Common myeloid progenitor, CD34-positive (primary cell): ENCODE data around the gene SPECC1.
"Not testable (repeated sequence)": the region's sequence is repeated elsewhere in the genome, so short reads cannot be mapped to it uniquely, and the experiment has no call there.

Experiments
- CTCF ChIA-PET: fragments of 350-600 bp; sonication (Branson Sonifier 250); formaldehyde crosslinking; loops from one replicate; lab custom pipeline; 2021; ENCODE audit warnings: antibody characterized with exemption; lab: Charles Lee
- POLR2A ChIA-PET: fragments of 350-600 bp; sonication (Branson Sonifier 250); formaldehyde crosslinking; loops from one replicate; lab custom pipeline; 2021; ENCODE audit warnings: antibody characterized with exemption; lab: Charles Lee
- DNase-seq, 3 donors: peaks; one replicate each; pipeline versions ENCODE4 v3.0.0 to v3.0.0-alpha.2; 2013
- H3K27ac ChIP-seq, 2 experiments: 1 replicate in 1 of 2; 2 replicates in 1 of 2; pipeline ENCODE4 v1.7.0; 2013; ENCODE audit warnings: inconsistent platforms in 2 of 2, low read length in 2 of 2, mild to moderate bottlenecking in 2 of 2, low read depth in 1 of 2, moderate library complexity in 1 of 2; ENCODE audit not compliant: severe bottlenecking in 2 of 2, insufficient read depth in 1 of 2, poor library complexity in 1 of 2
- H3K27me3 ChIP-seq, 5 experiments: replicated peaks in 2 of 5; 1 replicate in 3 of 5; 2 replicates in 2 of 5; pipeline versions ENCODE4 v1.6.1 to v1.7.0; 2013; ENCODE audit warnings: low read length in 4 of 5, mild to moderate bottlenecking in 2 of 5, moderate library complexity in 2 of 5, inconsistent platforms in 1 of 5; ENCODE audit not compliant: insufficient read depth in 5 of 5, control insufficient read depth in 4 of 5
- H3K36me3 ChIP-seq, 4 experiments: 1 replicate in 2 of 4; 2 replicates in 2 of 4; pipeline versions ENCODE4 v1.6.1 to v1.7.0; 2013; ENCODE audit warnings: low read length in 3 of 4, control low read depth in 1 of 4, mild to moderate bottlenecking in 1 of 4; ENCODE audit not compliant: control insufficient read depth in 4 of 4, insufficient read depth in 4 of 4
- H3K4me1 ChIP-seq, 4 experiments: 1 replicate in 3 of 4; 2 replicates in 1 of 4; pipeline versions ENCODE4 v1.6.1 to v1.7.1; 2013; ENCODE audit warnings: low read length in 3 of 4, mild to moderate bottlenecking in 3 of 4, control low read depth in 1 of 4, inconsistent platforms in 1 of 4, moderate library complexity in 1 of 4; ENCODE audit not compliant: control insufficient read depth in 4 of 4, insufficient read depth in 4 of 4; ENCODE audit errors: control extremely low read depth in 1 of 4
- H3K4me3 ChIP-seq, 7 experiments: 1 replicate in 4 of 7; 2 replicates in 3 of 7; pipeline versions ENCODE4 v1.5.1 to v1.7.0; 2013; ENCODE audit warnings: mild to moderate bottlenecking in 7 of 7, low read length in 6 of 7, moderate library complexity in 6 of 7, inconsistent platforms in 2 of 7, low read depth in 2 of 7, control low read depth in 1 of 7; ENCODE audit not compliant: insufficient read depth in 4 of 7, control insufficient read depth in 1 of 7; ENCODE audit errors: extremely low read depth in 1 of 7
- H3K9me3 ChIP-seq, 5 experiments: 1 replicate in 4 of 5; 2 replicates in 1 of 5; pipeline versions ENCODE4 v1.6.1 to v1.7.1; 2013; ENCODE audit warnings: low read length in 4 of 5, mild to moderate bottlenecking in 2 of 5, inconsistent platforms in 1 of 5, low read depth in 1 of 5, moderate library complexity in 1 of 5; ENCODE audit not compliant: control insufficient read depth in 4 of 5, insufficient read depth in 2 of 5; ENCODE audit errors: control extremely low read depth in 1 of 5
- WGBS: methylation state at CpG from one replicate; pipeline ENCODE4 v1.1.5; 2013; ENCODE audit not compliant: insufficient coverage; 5-methylcytosine and 5-hydroxymethylcytosine counted together

The SPECC1 gene

DNA sequence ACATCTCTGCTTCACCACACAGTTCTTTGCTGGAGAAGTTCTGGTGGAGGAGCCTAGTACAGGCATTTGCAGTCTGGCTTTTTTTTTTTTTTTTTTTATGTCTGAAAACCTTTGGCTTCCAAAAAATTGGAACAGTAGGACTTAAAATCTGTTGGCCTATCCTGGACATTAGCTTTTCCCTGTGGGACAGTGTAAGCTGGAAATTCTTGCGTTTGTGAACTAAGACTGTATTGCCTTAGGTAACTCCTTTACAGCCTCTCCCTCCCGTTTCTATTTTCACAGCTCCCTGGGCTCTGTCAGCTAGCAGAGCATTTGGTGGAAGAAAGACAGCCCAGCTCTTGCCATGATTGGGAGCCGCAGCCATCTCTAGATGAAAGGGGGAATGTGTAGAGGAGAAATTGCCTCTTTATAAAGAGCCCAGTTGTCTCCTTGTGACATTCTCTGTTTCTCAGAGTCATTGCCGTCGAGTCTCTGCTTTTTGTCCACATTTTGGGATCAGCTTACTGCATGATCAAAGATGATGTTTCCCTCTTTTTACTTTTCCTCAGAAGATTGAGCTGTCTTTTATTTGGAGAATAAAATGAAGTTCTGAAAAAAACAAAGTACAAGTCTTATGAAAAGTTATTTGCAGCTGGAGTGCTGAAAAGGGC, 227.5 kb downstream of the SPECC1 start:
- WGBS = 100% methylated on average over 2 of the region's 5 CpGs
- ChIA-PET POLR2A (interaction anchor here (0.7 kb wide), 1 partner anchor 10 kb away, joined by 6 read pairs; no protein-coding TSS in a partner anchor), CTCF (interaction anchor here (1.6 to 2.9 kb wide), 2 partner anchors 9 to 115 kb away, joined by 5 to 15 read pairs; no protein-coding TSS in a partner anchor)
- H3K4me1 ChIP-seq = no peaks in the 10 kb centered on the region
- peaks cover 2 to 39% (median 22%) of the 10 kb centered on the region in 4 experiments for H3K36me3 ChIP-seq
- H3K9me3 ChIP-seq = no peaks in the 10 kb centered on the region
- H3K27me3 ChIP-seq = no peaks in the 10 kb centered on the region
- H3K27ac ChIP-seq = no peak overlapping the region
- no peak overlapping the region for H3K4me3 ChIP-seq
- no peak for DNase-seq

DNA sequence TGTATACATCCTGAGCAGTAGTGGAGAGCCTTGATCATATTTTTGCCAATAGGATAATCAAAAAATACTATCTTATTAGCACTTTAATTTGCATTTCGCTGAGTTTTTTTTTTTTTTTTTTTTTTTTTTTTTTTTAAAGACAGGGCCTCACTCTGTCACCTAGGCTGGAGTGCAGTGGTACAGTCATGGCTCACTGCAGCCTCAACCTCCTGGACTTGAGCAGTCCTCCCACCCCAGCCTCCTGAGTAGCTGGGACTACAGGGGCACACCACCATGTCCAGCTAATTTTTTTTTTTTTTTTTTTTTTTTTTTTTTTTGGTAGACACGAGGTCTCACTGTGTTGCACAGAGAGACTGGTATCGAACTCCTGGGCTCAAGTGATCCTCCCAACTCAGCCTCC, 230.6 kb downstream of the SPECC1 start:
- WGBS = 100% methylated on average over 1 of the region's 3 CpGs
- H3K4me1 ChIP-seq, H3K4me3 ChIP-seq, DNase-seq, POLR2A ChIA-PET, H3K27ac ChIP-seq, H3K27me3 ChIP-seq, CTCF ChIA-PET, H3K9me3 ChIP-seq: not testable (repeated sequence)
- H3K36me3 ChIP-seq = peaks cover 2 to 16% (median 3%) of the 10 kb centered on the region in 4 experiments

DNA sequence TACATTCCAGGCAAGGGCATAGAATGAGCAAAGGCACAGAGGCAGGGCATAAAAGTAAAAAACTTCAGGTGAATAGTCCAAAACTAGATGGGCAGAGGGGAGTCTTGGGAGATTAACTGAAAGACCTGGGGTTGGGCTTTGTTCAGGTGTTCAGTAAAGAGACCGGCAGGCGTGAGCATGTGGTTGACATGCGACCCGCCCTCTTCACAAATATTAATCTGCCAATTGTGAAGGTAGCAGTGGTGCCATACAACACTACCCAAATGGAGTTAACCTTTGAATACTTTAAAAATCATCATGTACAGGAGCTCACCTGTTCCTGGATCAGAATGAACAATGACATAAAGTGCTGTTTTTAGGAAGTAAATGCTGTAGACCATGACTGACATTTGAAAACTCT, 232.7 kb downstream of the SPECC1 start:
- DNase-seq = no peak
- no peaks in the 10 kb centered on the region for H3K9me3 ChIP-seq
- POLR2A ChIA-PET = no interaction called here
- no peak overlapping the region for H3K27ac ChIP-seq
- H3K4me1 ChIP-seq = no peaks in the 10 kb centered on the region
- no peak overlapping the region for H3K4me3 ChIP-seq
- WGBS = 90% methylated on average over 2 of the region's 4 CpGs
- H3K27me3 ChIP-seq = no peaks in the 10 kb centered on the region
- CTCF ChIA-PET = no interaction called here
- peaks cover 0 to 17% (median 0%) of the 10 kb centered on the region in 4 experiments for H3K36me3 ChIP-seq

DNA sequence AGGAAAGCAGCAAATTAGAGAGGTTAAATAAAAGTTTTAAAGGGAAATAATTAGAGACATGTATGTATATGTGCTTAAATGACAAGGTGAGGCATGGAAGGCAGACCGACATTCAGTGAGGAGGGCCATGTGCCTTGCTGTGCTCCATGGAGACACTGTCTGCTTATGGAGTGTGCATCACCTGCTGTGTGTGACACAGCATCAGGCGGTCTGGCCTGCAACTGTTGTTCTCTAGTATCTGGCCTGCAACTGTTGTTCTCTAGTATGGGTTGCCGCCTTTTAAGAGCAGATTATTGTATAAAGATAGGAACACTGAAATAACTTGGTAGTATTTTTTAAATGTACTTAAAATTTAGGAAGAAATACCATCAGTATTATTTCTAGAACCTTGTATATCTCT, 233.1 kb downstream of the SPECC1 start:
- Histone ChIP-seq H3K27ac (no peak overlapping the region), H3K27me3 (no peaks in the 10 kb centered on the region), H3K4me1 (no peaks in the 10 kb centered on the region), H3K36me3 (peaks cover 0 to 20% (median 1%) of the 10 kb centered on the region in 4 experiments), H3K4me3 (no peak overlapping the region), H3K9me3 (no peaks in the 10 kb centered on the region)
- DNase-seq = no peak
- ChIA-PET POLR2A (no interaction called here), CTCF (no interaction called here)
- 100% methylated on average over 2 of the region's 3 CpGs for WGBS

DNA sequence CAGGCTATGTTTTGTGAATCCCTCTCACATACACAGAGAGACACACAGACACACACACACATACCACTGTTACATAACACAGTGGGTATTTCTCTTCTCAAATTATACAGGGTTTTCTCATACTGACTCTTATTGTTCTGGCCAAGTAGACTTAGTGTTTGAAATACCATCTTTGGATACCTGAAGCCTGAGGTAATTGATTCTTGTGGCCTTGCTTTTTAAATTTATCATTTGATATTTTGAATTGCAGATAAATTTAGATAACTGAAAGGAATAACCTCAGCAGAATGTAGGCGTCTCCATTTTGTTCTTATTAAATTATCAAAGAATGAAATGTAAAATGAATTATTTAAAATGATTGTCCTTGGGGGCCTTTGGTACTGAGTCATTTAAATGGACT, 234.4 kb downstream of the SPECC1 start:
- WGBS = no CpG with 5 or more reads among the region's 1 CpG
- no peak overlapping the region for H3K4me3 ChIP-seq
- no peaks in the 10 kb centered on the region for H3K4me1 ChIP-seq
- H3K27me3 ChIP-seq = no peaks in the 10 kb centered on the region
- DNase-seq = no peak
- POLR2A ChIA-PET = no interaction called here
- H3K36me3 ChIP-seq = peaks cover 3 to 22% (median 10%) of the 10 kb centered on the region in 4 experiments
- H3K9me3 ChIP-seq = peaks cover 0 to 5% (median 0%) of the 10 kb centered on the region in 5 experiments
- CTCF ChIA-PET = no interaction called here
- H3K27ac ChIP-seq = no peak overlapping the region

DNA sequence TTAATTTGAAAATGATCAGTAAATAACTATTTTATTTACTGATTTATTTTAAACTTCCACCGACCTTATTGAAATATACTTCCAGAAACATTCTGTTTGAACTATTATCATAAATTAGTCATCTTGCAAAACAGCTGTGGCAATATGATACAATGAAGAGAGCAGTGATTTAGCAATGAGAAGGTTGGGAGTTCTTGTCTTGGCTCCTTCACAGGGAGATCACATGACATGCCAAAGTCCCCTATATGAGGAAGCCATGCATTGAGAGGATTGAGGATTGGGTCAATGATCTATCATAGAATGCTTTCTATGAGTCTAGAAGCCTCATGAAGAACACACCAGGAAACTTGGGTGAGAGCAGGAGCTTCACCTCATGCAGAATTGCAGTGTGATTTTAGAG, 235.5 kb downstream of the SPECC1 start:
- Histone ChIP-seq H3K9me3 (peaks cover 0 to 15% (median 2%) of the 10 kb centered on the region in 5 experiments), H3K27ac (no peak overlapping the region), H3K4me1 (no peaks in the 10 kb centered on the region), H3K4me3 (no peak overlapping the region), H3K36me3 (peaks cover 3 to 32% (median 11%) of the 10 kb centered on the region in 4 experiments), H3K27me3 (no peaks in the 10 kb centered on the region)
- CTCF ChIA-PET = interaction anchor here (1.6 kb wide), 1 partner anchor 18 kb away, joined by 4 read pairs; no protein-coding TSS in a partner anchor
- no peak for DNase-seq
- no CpG with 5 or more reads among the region's 1 CpG for WGBS
- POLR2A ChIA-PET = no interaction called here

DNA sequence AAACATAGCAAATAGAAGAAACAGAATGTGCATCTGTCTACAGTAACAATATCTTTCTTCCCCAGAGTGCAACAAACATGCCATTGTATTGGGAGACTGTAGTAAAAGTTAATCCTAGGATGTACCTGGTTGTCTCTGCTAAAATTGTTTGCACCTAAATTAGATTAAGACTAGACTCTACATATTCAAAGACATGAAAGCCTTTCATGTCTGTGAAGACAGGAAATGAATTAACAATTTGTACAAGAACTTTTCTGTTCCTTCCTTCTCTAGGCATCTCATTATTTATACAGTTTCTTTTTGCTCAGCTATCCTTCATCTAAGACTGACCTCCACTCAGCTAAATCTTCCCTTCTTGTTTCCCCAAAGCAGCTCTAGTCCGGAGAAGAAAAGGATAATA, 237.5 kb downstream of the SPECC1 start:
- Histone ChIP-seq H3K9me3 (peaks cover 0 to 23% (median 2%) of the 10 kb centered on the region in 5 experiments), H3K4me3 (no peak overlapping the region), H3K4me1 (no peaks in the 10 kb centered on the region), H3K36me3 (peaks cover 3 to 42% (median 11%) of the 10 kb centered on the region in 4 experiments), H3K27me3 (no peaks in the 10 kb centered on the region), H3K27ac (no peak overlapping the region)
- DNase-seq = no peak
- POLR2A ChIA-PET = interaction anchor here (0.6 kb wide), 1 partner anchor 10 kb away, joined by 6 read pairs; no protein-coding TSS in a partner anchor
- no CpG with 5 or more reads among the region's 1 CpG for WGBS
- CTCF ChIA-PET = no interaction called here
